Measurements from ENCODE around the gene ZNF385D.

The ZNF385D gene

GRCh38 chr3:21783839-21784238 is 32.8 kb upstream of the ZNF385D start:
- CTCF ChIA-PET, result no interaction called here
- POLR2A ChIA-PET (ENCODE audit: low non-redundant PET), result no interaction called here
- TF ChIP-seq, protein P1, sequence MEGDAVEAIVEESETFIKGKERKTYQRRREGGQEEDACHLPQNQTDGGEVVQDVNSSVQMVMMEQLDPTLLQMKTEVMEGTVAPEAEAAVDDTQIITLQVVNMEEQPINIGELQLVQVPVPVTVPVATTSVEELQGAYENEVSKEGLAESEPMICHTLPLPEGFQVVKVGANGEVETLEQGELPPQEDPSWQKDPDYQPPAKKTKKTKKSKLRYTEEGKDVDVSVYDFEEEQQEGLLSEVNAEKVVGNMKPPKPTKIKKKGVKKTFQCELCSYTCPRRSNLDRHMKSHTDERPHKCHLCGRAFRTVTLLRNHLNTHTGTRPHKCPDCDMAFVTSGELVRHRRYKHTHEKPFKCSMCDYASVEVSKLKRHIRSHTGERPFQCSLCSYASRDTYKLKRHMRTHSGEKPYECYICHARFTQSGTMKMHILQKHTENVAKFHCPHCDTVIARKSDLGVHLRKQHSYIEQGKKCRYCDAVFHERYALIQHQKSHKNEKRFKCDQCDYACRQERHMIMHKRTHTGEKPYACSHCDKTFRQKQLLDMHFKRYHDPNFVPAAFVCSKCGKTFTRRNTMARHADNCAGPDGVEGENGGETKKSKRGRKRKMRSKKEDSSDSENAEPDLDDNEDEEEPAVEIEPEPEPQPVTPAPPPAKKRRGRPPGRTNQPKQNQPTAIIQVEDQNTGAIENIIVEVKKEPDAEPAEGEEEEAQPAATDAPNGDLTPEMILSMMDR (conservative IDR thresholded peaks at IDR 0.05; ENCODE audit: low read depth), result no peak

GRCh38 chr3:21781355-21781754 is 30.3 kb upstream of the ZNF385D start:
- DNase-seq (ENCODE audit: low spot score), result no peak
- CTCF ChIA-PET, result no interaction called here
- POLR2A ChIA-PET (ENCODE audit: low non-redundant PET), result no interaction called here
- no peak overlapping the region for H3K27ac ChIP-seq
- TF ChIP-seq, protein P1 (conservative IDR thresholded peaks at IDR 0.05; ENCODE audit: low read depth), result no peak

More at GRCh38 chr3:21783839-21784238, 32.8 kb upstream of the ZNF385D start:
- H3K27ac ChIP-seq, result no peak overlapping the region
- DNase-seq (ENCODE audit: low spot score), result no peak

- no peak overlapping the region for H3K27ac ChIP-seq
- no peak for DNase-seq (ENCODE audit: low spot score)
- ChIA-PET CTCF (no interaction called here), POLR2A (ENCODE audit: low non-redundant PET) (no interaction called here)
- TF ChIP-seq, protein P1 (conservative IDR thresholded peaks at IDR 0.05; ENCODE audit: low read depth), result no peak
Measured at GRCh38 chr3:21779909-21780308, 28.9 kb upstream of the ZNF385D start.

- TF ChIP-seq, protein P1 (conservative IDR thresholded peaks at IDR 0.05; ENCODE audit: low read depth), result no peak
- CTCF ChIA-PET, result no interaction called here
- no peak overlapping the region for H3K27ac ChIP-seq
- POLR2A ChIA-PET (ENCODE audit: low non-redundant PET), result no interaction called here
- DNase-seq (ENCODE audit: low spot score), result no peak
Measured at GRCh38 chr3:21778715-21779114, 27.7 kb upstream of the ZNF385D start.

DNA sequence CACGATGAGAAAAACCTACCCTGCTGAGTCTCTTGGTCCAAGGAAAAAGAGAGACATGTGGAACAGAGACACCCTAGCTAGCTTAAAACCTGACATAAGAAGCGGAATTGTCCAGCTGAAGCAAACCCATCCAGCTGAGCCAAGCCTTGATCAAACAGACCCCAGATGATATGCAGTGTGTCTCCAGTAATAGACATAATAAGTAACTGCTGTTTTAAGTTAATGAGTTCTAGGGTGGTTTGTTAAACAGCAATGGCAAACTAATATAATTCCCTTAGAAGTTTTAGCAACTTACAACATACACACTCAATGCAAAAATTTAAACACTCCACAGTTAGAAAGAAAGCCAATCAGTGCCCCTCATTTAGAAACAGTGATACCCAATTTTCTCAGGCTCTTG is 26.8 kb upstream of the ZNF385D start:
- CTCF ChIA-PET, result no interaction called here
- TF ChIP-seq, protein P1 (conservative IDR thresholded peaks at IDR 0.05; ENCODE audit: low read depth), result no peak
- POLR2A ChIA-PET (ENCODE audit: low non-redundant PET), result no interaction called here

GRCh38 chr3:21766002-21766401 is 15.0 kb upstream of the ZNF385D start:
- POLR2A ChIA-PET (ENCODE audit: low non-redundant PET), result no interaction called here

More for the DNA sequence above, 26.8 kb upstream of the ZNF385D start:
- DNase-seq (ENCODE audit: low spot score), result no peak
- no peak overlapping the region for H3K27ac ChIP-seq

More at GRCh38 chr3:21766002-21766401, 15.0 kb upstream of the ZNF385D start:
- TF ChIP-seq, protein P1 (conservative IDR thresholded peaks at IDR 0.05; ENCODE audit: low read depth), result no peak
- H3K27ac ChIP-seq, result no peak overlapping the region
- CTCF ChIA-PET, result no interaction called here
- no peak for DNase-seq (ENCODE audit: low spot score)

All from RWPE1 (cell line).